ENCODE data around the gene COG4.
"Not testable (repeated sequence)": the region's sequence is repeated elsewhere in the genome, so short reads cannot be mapped to it uniquely, and the experiment has no call there.

Gene COG4

GRCh38 chr16:70551788-70552187 is 28.4 kb upstream of the COG4 start:
- DNase-seq (ENCODE audit: low read depth), result no peak
- no peak for TF ChIP-seq CTCF (conservative IDR thresholded peaks at IDR 0.05; ENCODE audit: low read length)
- H3K4me3 ChIP-seq (ENCODE audit: low read length), result no peak overlapping the region

- DNase-seq (ENCODE audit: low read depth), result no peak
- no peak for TF ChIP-seq CTCF (conservative IDR thresholded peaks at IDR 0.05; ENCODE audit: low read length)
- no peak overlapping the region for H3K4me3 ChIP-seq (ENCODE audit: low read length)
Observed at GRCh38 chr16:70550082-70550481, 26.7 kb upstream of the COG4 start.

GRCh38 chr16:70548936-70549335 is 25.6 kb upstream of the COG4 start:
- DNase-seq (ENCODE audit: low read depth), result no peak
- no peak overlapping the region for H3K4me3 ChIP-seq (ENCODE audit: low read length)
- TF ChIP-seq CTCF (conservative IDR thresholded peaks at IDR 0.05; ENCODE audit: low read length), result no peak

- no peak overlapping the region for H3K4me3 ChIP-seq (ENCODE audit: low read length)
- DNase-seq (ENCODE audit: low read depth), result no peak
- no peak for TF ChIP-seq CTCF (conservative IDR thresholded peaks at IDR 0.05; ENCODE audit: low read length)
Observed at GRCh38 chr16:70544548-70544947, 21.2 kb upstream of the COG4 start.

GRCh38 chr16:70540994-70541393 is 17.6 kb upstream of the COG4 start:
- no peak overlapping the region for H3K4me3 ChIP-seq (ENCODE audit: low read length)

GRCh38 chr16:70534971-70535370 is 11.6 kb upstream of the COG4 start:
- DNase-seq (ENCODE audit: low read depth), result no peak
- no peak overlapping the region for H3K4me3 ChIP-seq (ENCODE audit: low read length)
- TF ChIP-seq CTCF (conservative IDR thresholded peaks at IDR 0.05; ENCODE audit: low read length), result no peak

More at GRCh38 chr16:70540994-70541393, 17.6 kb upstream of the COG4 start:
- peak; percentile 35 for DNase-seq (ENCODE audit: low read depth)
- TF ChIP-seq CTCF (conservative IDR thresholded peaks at IDR 0.05; ENCODE audit: low read length), result no peak

- DNase-seq (ENCODE audit: low read depth); H3K4me3 ChIP-seq (ENCODE audit: low read length): not testable (repeated sequence)
Observed at GRCh38 chr16:70529954-70530353, 6.6 kb upstream of the COG4 start.
